ENCODE measurements around the gene WEE2.

The WEE2 gene

DNA sequence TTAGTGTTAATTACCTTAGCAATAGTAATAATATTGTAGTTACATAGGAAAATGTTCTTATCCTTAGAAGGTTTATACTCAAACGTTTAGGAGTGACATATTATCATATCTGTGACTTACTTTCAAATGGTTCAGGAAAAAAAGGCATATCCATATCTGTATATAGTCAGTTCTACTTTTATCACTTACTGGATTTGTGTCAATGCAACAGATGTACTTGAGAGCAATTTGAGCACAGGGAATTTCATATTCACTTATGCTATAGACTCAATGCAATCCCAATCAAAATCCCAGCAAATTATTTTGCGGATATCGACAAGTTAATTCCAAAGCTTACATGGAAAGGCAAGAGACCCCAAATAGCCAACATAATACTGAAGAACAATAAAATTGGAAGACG lies 16.2 kb upstream of the WEE2 start:
- DNase-seq, result no peak

- no peak for DNase-seq
These were observed 15.1 kb upstream of the WEE2 start for GRCh38 chr7:141693082-141693481.

DNA sequence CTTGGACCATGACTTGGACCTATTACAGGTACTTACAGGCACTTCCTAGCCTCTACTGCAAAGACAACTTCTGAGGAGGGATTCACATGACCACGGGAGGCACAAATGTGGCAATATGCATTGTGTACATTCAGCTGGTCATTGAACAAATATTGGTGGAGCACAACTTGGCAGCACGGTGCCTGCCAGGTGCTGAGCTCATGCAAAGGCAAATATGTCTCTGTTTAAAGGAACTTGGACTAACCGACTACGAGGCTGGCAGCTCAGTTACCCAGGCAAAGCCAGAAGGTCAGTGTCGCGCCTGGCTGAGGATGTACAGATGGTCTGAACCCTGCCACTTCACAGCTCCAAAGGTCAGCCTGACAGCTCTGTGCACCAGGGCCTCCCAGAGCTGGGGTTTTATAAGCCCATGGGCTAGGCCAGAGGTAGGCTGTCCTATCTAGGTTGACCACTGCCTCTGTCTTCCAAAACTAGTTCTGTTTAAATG lies 12.3 kb upstream of the WEE2 start:
- no peak for DNase-seq

- DNase-seq, result peak; percentile 20
These were observed 11.8 kb upstream of the WEE2 start for GRCh38 chr7:141696348-141696747.

GRCh38 chr7:141697211-141697871 lies 10.8 kb upstream of the WEE2 start:
- DNase-seq, result peak; percentile 74

- DNase-seq, result peak; percentile 80
These were observed 9.7 kb upstream of the WEE2 start for GRCh38 chr7:141698247-141699015.

DNA sequence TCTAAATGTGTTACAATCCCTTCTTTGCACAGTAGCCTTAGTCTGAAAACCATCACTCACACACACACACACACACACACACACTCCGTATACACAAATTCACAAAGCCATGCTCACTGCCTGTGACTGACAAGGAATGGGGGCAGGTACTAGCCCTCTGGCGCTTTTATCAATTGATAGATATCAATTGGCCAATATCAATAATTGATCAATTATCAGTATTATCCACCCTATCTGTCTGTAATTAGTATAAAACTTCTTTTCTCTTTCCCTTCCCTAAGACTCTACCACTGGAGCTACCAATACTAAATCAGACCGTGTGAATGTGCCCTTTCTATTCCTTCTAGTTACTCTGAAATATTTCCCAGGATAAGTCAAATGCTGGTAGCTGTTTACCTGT lies 8.3 kb upstream of the WEE2 start:
- no peak for DNase-seq

GRCh38 chr7:141700296-141700847 lies 7.8 kb upstream of the WEE2 start:
- no peak for DNase-seq

DNA sequence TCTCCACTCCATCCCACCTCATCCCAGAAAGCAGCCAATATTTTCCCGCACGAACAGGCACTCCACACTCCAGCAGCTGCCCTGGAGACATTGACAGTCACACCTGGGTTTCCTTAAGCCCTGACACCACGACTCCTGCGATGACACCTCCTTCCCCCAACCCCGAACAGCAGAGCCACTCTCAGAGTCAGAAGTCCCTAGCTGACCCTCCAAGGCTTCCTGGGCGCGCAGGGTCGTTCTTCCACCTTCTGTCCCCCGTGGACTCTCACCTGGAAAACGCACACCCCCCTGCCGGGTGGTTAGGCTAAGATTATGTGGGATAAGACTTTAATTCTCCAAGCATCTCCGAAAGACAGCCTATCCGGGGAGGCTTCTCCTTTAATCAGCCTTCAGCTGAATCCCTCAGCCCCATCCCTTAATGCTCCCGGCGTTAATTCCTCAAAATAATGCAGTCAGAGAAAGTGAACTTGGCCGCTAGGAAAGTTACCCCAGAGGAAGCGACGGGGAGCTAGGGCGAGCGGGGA lies 7.2 kb upstream of the WEE2 start:
- no peak for DNase-seq

DNA sequence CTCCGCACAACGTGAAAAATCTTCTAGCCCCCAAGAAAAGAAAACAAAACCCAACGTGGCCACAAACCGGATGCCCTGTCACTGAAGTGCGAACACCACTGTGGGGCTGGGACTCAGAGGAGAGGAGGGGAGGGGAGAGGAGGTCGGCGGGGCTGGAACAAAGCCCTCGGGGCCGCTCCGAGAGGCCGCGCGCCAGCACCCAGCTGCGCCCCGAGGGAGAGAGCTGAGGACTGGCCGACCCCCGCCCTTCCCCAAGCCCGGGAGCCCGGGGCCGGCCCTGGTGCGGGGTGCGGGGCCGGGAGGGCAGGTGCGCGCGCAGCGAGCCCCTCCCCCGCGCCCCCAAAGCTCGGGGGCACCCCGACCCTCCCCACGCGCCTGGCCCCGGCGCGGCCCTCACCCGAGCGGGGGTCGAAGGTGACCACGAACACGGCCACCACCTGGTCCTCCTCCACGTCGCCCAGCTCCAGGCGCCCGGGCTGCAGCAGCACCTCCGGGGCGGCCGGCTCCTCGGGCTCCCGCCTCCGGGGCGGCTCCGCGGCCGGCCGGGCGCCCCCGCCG lies 6.6 kb upstream of the WEE2 start:
- DNase-seq, result no peak

DNA sequence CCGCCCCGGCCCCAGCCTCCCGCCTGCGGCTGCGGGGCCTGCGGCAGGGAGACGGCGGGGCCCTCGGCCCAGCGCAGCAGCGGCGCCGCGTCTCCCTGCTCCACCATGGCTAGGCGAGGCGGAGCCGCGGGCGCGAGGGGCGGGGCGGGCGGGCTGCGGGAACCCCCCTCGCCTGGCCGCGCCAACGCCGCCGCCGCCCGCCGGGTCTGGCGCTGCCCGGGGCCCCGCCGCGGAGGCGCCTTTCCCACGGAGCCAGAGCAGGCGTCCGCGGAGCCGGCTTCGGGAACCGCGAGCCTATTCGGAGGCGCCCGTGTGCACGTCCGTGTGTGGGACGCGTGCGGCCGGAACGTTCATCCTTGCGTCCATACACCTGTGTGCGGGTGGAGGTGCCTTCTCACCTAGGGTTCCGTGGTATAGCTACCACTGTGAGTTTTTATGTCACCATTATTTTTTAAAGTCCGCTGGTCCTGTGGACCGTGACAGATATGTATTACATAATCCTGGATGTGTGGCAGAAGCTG lies 6.0 kb upstream of the WEE2 start, which contains the start of gene DENND11:
TSS of gene DENND11 (minus strand) at position 120 of the 521 bp plus-strand sequence. CDS start at position 107, 13 bp downstream.
- no peak for DNase-seq

DNA sequence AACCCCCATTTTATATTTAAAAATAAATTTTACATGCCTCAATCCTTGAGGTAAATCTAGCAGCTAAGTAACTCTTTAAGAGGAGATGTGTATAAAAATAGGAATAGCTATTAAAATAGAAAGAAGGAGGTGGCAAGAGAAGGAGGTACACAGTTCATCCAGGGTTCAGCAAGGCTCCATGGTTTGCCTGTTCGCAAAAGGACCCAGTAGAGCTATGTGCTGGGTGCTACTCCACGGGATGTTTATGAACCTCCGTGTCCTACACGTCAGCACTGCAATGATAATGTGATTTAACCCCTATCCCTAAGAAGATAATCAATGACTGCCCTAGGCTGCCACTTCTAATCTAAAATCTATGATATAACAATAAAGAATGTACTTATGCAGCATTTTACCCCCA lies 5.3 kb upstream of the WEE2 start:
- DNase-seq, result no peak

DNA sequence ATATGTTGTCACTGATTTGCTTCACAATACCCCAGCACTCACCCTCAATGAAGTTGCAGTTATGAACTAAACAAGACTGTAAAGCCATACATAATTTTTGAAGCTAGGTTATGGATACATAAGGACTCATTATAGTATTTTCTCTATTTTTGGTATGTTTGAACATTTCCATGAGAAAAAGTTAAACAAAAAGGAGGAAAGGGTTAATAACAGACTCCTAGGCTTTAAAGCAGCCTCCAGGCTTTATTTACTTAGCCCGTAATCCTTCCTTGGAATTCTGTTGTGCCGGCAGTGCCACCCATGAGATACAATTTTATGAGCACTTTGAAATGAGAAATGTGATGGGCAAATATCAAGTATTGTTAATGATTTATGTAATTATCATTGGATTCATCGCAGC lies 4.0 kb upstream of the WEE2 start:
- no peak for DNase-seq

DNA sequence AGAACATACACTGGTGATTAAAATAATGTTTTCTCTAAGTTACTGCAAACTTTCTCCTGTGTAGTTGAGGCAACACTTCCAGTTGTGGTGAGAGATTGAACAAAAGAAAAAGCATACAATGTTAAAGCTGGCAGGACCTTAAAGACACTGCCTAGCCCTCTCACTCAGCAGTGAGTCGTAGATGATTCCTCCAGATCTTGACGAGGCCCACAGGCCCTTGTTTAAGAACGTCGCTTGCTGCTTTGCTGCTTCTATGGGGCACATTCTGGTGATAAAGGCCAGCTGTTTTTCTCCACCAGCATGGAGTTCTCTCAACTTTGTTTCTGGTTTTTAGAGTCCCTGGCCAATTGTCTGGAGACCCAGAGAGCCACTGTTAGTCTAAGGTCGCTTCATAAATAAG lies 3.4 kb upstream of the WEE2 start:
- no peak for DNase-seq

GRCh38 chr7:141706239-141707064 lies 1.7 kb upstream of the WEE2 start:
- no peak for DNase-seq

DNA sequence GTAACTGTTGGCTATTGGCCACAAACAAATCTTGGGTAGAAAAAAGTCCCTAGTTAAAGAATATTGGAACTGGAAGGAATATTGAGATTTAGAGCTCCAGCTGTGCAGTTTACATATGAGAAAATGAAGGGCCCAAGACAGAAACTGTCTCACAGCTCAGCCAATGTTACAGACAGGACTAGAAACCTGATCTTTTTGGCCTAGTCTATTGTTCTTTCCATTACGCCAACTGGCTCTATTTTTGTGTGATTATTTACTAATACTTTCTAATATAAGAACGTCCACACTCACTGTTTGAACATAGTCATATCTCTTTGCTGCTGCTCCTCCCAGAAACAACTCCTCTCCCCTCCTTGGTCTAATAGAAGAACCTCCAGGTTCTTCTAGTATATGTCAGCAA lies 1.2 kb downstream of the WEE2 start:
- no peak for DNase-seq

- no peak for DNase-seq
These were observed 1.6 kb downstream of the WEE2 start for GRCh38 chr7:141709749-141710148.

DNA sequence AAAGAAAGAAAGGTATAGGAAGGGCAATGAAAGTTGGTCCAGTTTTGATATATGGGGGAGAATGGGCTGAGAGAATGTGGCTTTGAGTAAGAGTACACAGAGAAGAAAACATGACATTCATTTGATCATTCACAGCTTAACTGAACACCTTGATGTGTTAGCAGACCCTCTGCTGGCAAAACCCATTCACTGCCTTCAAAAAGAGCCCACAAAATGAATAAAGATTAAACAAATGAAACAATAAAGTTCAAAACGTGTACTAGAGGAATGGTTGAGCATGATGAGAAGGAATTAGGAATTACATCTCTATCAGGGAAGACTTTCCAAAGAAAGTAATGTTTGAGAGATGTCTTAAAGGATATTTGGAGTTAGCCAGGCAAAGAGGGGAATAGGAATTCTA lies 2.1 kb downstream of the WEE2 start:
- no peak for DNase-seq

- no peak for DNase-seq
These were observed 4.6 kb downstream of the WEE2 start for GRCh38 chr7:141712603-141713255.

DNA sequence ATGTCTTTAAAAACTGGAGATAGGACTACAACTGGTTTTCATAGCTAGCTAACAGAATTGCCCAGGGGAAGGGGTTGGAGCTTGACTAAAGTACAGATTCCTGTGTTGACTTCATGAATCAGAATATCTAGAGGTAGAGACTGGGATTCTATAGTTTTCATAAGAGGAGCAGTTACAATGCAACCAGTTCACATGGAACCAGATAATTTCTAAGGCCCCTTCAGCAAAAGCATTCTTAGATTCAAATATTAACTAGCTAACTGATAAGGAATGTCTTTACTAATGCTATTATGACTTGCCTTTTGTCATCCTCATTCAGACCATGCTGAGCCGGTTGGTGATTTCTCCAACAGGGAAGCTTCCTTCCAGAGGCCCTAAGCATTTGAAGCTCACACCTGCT lies 5.7 kb downstream of the WEE2 start:
- no peak for DNase-seq

GRCh38 chr7:141714571-141714970 lies 6.4 kb downstream of the WEE2 start:
- DNase-seq, result no peak

DNA sequence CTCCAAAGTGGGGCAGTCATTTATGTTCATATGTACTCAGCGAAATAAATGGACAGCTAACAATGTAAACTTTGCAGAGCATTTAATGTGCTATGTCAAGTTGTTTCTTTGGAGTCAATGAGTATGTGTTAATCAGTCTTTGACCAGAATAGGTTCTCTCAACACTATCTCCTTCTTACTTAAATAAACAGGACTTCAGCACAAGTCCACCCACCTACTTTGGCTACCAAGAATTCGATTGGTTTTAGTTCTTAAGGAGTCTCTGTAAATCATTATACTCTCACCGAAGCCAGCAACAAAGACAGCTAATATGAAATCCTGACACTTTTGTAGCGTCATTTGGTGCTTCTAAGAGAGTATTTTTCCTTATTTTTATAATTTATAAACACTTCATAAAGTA lies 6.9 kb downstream of the WEE2 start:
- no peak for DNase-seq
